WERI-Rb-1 (cell line): ENCODE data around the gene TMPRSS11B.

Experiments
- DNase-seq: peaks from one replicate; pipeline ENCODE4 v3.0.0-alpha.2; 2020
- H3K27ac ChIP-seq: fragments of 250-450 bp; sonication (Bioruptor Pico); 2 replicates; pipeline ENCODE4 v1.5.1; 2020; ENCODE audit warnings: mild to moderate bottlenecking, moderate library complexity
- H3K27me3 ChIP-seq: fragments of 250-450 bp; sonication (Bioruptor Pico); 2 replicates; pipeline ENCODE4 v1.5.1; 2021; ENCODE audit warnings: mild to moderate bottlenecking, low read depth, moderate library complexity; ENCODE audit not compliant: insufficient read depth, severe bottlenecking
- H3K36me3 ChIP-seq: fragments of 250-450 bp; sonication (Bioruptor Pico); 2 replicates; pipeline ENCODE4 v1.5.1; 2020; ENCODE audit warnings: mild to moderate bottlenecking, moderate library complexity
- H3K4me3 ChIP-seq: 2 replicates; pipeline ENCODE4 v1.5.1; 2011; ENCODE audit warnings: low read depth, mild to moderate bottlenecking, control low read depth, low read length
- H3K9me3 ChIP-seq: fragments of 250-450 bp; sonication (Bioruptor Pico); 2 replicates; pipeline ENCODE4 v1.5.1; 2021; ENCODE audit warnings: mild to moderate bottlenecking, moderate library complexity; ENCODE audit not compliant: severe bottlenecking
- TF ChIP-seq, protein P1 (sequence below): IDR thresholded peaks from 2 replicates; pipeline ENCODE4 v1.5.1; 2011; ENCODE audit warnings: low read depth, mild to moderate bottlenecking, control low read depth, inconsistent platforms, low read length

TMPRSS11B gene

DNA sequence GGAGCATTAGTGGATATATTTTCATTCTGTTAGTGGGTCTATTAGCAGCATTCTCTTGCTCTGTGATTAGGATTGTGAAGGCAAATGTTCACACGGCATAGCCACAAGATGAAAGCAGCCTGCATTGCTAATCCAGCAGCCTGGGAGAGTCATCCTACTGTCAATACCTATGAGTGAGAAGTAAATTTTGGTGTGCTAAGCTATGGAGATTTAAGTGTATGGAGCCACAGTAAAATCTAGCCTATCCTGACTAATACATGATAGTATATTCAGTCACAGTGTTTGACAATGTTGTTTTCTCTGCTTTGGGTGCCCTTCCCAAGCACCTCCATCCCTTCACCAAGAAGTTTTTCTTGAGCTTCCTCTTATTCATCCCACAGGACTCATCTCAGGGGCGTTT, 68.6 kb downstream of the TMPRSS11B start:
- no peak overlapping the region for H3K4me3 ChIP-seq
- H3K36me3 ChIP-seq: no peaks in the 10 kb centered on the region
- H3K27ac ChIP-seq: no peak overlapping the region
- TF ChIP-seq, protein P1, sequence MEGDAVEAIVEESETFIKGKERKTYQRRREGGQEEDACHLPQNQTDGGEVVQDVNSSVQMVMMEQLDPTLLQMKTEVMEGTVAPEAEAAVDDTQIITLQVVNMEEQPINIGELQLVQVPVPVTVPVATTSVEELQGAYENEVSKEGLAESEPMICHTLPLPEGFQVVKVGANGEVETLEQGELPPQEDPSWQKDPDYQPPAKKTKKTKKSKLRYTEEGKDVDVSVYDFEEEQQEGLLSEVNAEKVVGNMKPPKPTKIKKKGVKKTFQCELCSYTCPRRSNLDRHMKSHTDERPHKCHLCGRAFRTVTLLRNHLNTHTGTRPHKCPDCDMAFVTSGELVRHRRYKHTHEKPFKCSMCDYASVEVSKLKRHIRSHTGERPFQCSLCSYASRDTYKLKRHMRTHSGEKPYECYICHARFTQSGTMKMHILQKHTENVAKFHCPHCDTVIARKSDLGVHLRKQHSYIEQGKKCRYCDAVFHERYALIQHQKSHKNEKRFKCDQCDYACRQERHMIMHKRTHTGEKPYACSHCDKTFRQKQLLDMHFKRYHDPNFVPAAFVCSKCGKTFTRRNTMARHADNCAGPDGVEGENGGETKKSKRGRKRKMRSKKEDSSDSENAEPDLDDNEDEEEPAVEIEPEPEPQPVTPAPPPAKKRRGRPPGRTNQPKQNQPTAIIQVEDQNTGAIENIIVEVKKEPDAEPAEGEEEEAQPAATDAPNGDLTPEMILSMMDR: no peak
- no peaks in the 10 kb centered on the region for H3K9me3 ChIP-seq
- H3K27me3 ChIP-seq: no peaks in the 10 kb centered on the region
- DNase-seq: no peak
